Transverse colon (tissue), 3 donors: ENCODE data around the gene DCUN1D3.

ENCODE experiments used
- POLR2A ChIP-seq: fragments of 450-650 bp; IDR thresholded peaks from one replicate; pipeline ENCODE4 v1.6.1; 2016; ENCODE audit warnings: antibody characterized with exemption, mild to moderate bottlenecking, moderate library complexity
- TF ChIP-seq, protein P1 (sequence below), 5 experiments: fragments of 200-600 bp in 3 of 5; fragments of 450-650 bp in 2 of 5; sonication (generic) in 3 of 5; IDR thresholded peaks; 1 replicate in 2 of 5; 2 replicates in 3 of 5; pipeline ENCODE4 v1.5.1; 2016 to 2017; ENCODE audit warnings: antibody characterized with exemption in 5 of 5, inconsistent platforms in 3 of 5, mild to moderate bottlenecking in 2 of 5, moderate library complexity in 1 of 5

DNA sequence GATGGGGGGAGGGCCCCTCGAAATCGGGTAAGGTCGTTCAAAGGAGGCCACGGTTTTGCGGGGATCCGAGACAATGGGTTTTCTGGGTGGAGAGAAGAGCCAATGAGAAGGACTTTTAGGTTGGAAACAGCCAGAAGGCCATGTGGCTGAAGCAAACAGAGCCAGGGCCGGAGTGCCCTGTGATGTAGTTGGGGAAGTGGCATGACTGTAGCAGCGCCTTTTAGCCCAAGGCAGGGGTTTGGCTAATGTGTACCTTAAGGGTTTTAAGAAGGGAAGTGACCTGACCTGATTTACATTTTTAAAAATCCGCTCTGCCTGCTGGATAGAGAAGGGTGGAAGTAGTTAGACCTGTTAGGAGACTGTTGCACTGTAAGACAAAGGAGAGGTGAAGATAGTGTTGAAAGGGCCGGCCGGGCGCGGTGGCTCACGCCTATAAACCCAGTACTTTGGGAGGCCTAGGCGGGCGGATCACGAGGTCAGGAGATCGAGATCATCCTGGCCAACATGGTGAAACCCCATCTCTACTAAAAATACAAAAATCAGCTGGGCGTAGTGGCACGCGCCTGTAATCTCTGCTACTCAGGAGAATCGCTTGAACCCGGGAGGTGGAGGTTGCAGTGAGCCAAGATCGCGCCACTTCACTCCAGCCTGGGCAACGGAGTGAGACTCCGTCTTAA is 1.4 kb upstream of the DCUN1D3 start:
- no peak for TF ChIP-seq POLR2A
- TF ChIP-seq, protein P1, sequence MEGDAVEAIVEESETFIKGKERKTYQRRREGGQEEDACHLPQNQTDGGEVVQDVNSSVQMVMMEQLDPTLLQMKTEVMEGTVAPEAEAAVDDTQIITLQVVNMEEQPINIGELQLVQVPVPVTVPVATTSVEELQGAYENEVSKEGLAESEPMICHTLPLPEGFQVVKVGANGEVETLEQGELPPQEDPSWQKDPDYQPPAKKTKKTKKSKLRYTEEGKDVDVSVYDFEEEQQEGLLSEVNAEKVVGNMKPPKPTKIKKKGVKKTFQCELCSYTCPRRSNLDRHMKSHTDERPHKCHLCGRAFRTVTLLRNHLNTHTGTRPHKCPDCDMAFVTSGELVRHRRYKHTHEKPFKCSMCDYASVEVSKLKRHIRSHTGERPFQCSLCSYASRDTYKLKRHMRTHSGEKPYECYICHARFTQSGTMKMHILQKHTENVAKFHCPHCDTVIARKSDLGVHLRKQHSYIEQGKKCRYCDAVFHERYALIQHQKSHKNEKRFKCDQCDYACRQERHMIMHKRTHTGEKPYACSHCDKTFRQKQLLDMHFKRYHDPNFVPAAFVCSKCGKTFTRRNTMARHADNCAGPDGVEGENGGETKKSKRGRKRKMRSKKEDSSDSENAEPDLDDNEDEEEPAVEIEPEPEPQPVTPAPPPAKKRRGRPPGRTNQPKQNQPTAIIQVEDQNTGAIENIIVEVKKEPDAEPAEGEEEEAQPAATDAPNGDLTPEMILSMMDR (IDR thresholded peaks at IDR 0.05), result no peak
